Measurements from ENCODE around the gene TBL1X.

The TBL1X gene

GRCh38 chrX:9498236-9498635 lies 33.4 kb downstream of the TBL1X start:
- DNase-seq (ENCODE audit: low read depth): no peak

- DNase-seq (ENCODE audit: low read depth): no peak
These were observed 35.7 kb downstream of the TBL1X start for GRCh38 chrX:9500584-9500983.

- no peak for DNase-seq (ENCODE audit: low read depth)
These were observed 36.5 kb downstream of the TBL1X start for GRCh38 chrX:9501362-9501761.

GRCh38 chrX:9503261-9503660 lies 38.4 kb downstream of the TBL1X start:
- no peak for DNase-seq (ENCODE audit: low read depth)

GRCh38 chrX:9510366-9510765 lies 45.5 kb downstream of the TBL1X start:
- no peak for DNase-seq (ENCODE audit: low read depth)

GRCh38 chrX:9510980-9511379 lies 46.1 kb downstream of the TBL1X start:
- DNase-seq (ENCODE audit: low read depth): no peak

GRCh38 chrX:9515489-9515888 lies 50.6 kb downstream of the TBL1X start:
- no peak for DNase-seq (ENCODE audit: low read depth)

GRCh38 chrX:9515973-9516538 lies 51.2 kb downstream of the TBL1X start:
- DNase-seq (ENCODE audit: low read depth): no peak

GRCh38 chrX:9516635-9517034 lies 51.8 kb downstream of the TBL1X start:
- DNase-seq (ENCODE audit: low read depth): no peak

DNA sequence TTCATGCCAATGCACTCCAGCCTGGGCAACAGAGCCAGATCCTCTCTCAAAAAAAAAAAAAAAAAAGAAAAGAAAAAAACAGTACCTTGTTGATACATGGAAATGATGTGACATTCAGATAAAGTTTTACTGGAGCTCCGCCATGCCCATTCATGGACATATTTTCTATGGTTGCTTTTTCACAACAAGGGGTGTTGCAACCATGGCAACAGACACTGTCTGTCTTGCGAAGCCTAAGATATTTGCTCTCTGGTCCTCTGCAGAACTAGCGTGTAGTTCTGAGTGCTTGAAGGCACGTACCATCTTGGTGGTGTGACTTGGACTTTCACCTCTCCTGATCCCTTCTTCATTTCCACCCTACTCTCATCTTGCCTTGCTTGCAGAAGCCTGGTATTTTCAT lies 53.2 kb downstream of the TBL1X start:
- DNase-seq (ENCODE audit: low read depth): no peak

DNA sequence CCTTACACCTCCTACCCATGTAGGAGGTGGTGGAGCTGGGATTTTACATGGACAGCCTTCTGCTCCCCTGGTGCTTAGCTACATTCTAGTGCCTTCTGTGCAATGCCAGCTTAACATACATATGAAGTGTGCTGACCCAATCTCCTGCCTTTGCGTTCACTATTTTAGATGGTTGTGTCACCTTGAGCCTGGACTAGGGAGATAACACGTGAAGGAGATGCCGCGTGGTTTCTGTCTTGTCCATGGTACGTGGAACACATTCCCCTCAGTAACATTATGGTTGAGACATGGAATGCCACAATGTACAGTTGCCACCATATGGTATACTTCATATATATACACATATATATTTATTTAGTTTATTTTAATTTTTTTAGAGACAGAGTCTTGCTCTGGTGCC lies 54.0 kb downstream of the TBL1X start:
- no peak for DNase-seq (ENCODE audit: low read depth)

- DNase-seq (ENCODE audit: low read depth): no peak
These were observed 54.8 kb downstream of the TBL1X start for GRCh38 chrX:9519546-9520216.

DNA sequence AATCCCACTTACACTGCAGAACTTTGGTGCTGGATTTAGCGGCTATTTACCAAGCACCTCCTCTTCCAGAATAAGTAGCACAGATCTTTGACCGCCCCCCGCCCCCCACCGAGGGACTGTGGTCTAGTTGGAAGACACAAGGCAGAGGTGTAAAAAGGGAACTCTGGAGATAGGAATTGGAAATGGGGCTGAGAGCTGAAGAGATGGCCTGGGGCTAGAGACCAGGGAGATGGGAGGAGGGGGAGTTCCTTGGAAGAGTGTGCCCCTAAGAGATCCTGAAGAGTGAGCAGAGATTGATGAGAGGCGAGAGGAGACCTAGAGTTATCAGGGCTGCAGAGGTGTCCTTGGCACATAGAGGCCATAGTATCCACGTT lies 55.3 kb downstream of the TBL1X start:
- DNase-seq (ENCODE audit: low read depth): no peak

DNA sequence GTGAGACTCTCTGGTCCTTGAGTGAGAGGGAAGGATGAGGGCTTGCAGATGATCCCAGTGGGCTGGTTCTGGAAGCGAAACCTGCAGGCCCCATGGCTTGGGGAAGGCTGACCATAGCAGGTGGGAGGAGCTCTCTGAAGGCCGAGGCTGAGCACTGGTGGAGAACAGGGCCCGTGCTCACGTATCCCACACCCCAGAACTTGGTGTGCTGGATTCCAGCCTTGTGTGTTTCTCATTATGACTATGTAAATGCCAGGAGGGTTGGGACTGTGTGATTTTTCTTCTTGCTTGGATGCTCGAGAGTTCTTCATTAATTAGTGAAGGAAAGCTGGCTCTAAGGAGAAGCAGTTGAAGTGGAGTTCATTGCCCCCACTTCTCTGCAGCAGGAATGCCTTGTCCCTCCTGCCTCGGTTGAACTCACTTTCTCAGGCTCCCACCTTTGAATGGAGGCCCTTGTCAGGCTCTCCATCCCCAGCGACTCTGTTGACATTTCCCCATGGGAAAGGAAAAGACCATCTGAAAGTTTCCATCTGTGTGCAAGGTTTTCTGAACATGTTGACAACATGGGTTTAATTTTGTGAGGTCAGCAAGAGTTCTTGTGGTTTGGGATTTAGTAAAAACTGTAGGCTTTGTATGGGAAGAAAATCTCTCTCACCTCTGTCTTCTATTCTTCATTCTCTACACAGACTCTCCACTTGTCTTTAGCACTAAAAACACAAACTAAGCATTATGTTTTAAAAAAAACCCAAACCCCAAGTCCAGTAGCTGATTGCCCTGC lies 57.7 kb downstream of the TBL1X start:
- no peak for DNase-seq (ENCODE audit: low read depth)

GRCh38 chrX:9525511-9526248 lies 60.8 kb downstream of the TBL1X start:
- DNase-seq (ENCODE audit: low read depth): no peak

- DNase-seq (ENCODE audit: low read depth): no peak
These were observed 62.1 kb downstream of the TBL1X start for GRCh38 chrX:9526965-9527364.

GRCh38 chrX:9528498-9528897 lies 63.6 kb downstream of the TBL1X start:
- DNase-seq (ENCODE audit: low read depth): no peak

GRCh38 chrX:9529223-9529622 lies 64.4 kb downstream of the TBL1X start:
- no peak for DNase-seq (ENCODE audit: low read depth)

- DNase-seq (ENCODE audit: low read depth): peak; percentile 6
These were observed 66.0 kb downstream of the TBL1X start for GRCh38 chrX:9530848-9531274.

DNA sequence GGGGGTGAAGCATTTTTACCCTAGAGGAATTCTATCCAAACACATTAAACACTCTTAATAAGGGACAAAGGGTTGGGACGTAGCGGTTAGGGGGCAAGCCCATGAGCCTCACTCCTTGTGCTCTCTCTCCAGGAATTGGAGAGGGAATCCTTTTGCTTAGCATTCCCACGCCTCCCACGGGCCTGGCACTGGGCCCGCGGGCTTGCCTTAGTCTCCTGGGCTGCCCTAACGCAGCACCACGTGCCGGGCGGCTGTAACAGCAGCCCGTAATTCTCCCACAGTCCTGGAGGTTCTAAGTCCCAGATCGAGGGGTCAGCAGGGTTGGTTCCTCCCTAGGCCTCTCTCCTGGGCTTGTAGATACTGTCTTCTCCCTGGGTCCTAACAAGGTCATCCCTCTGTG lies 67.5 kb downstream of the TBL1X start:
- no peak for DNase-seq (ENCODE audit: low read depth)

DNA sequence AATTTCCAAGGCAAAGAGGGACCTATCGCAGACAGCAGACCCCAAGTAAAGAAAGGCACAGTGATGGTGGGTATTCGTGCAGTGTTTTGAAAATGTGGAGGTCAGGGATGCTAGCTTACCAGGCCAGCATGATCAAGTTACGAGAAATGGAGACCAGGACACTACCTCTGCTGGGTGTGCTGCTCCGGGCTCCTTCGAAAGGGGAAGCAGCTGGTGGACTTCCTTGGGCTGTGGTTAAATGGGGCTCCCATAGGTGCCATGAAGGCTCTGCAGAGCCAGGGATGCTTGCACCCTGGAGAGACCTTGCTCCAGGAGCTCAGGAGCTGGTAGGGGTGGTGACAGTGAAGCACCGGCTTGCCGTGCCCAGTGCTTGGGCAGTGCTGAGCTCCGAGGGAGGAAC lies 68.8 kb downstream of the TBL1X start:
- DNase-seq (ENCODE audit: low read depth): no peak

- no peak for DNase-seq (ENCODE audit: low read depth)
These were observed 69.8 kb downstream of the TBL1X start for GRCh38 chrX:9534686-9535085.

DNA sequence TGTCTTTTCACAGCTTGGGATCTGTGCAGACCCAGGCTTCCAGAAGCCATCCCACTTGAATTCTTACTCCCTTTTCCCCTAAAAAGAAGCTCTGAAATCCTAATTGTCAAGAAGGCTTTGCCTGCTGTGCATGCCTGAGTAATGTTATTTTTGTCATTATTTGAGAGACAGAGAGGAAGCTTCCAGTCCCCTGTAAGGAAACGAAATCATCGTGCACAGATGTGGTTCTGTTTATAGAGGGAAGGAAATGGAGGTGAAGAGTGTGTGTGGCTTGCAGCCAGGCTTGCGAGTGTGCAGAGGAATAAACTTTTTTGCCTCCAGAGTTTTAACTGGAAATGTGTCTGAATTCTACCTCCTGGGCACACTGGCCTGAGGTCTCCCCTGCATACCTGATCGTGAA lies 70.2 kb downstream of the TBL1X start:
- DNase-seq (ENCODE audit: low read depth): no peak

Measured in stimulated activated CD8-positive, alpha-beta memory T cell treated with anti-CD3 and anti-CD28 coated beads, Interleukin-12 subunit alpha, Interleukin-12 subunit beta, amount 100 ng/mL, for 1 hour (primary cell).